Measurements from ENCODE around the gene KCNQ5.
"Not testable (repeated sequence)": the region's sequence is repeated elsewhere in the genome, so short reads cannot be mapped to it uniquely, and the experiment has no call there.

KCNQ5 gene

GRCh38 chr6:72894091-72894490, 272.2 kb downstream of the KCNQ5 start:
- peaks cover 0 to 4% (median 0%) of the 10 kb centered on the region in 5 donors for H3K9me3 ChIP-seq (ENCODE audit: control insufficient read depth in 5 of 5, low read length in 5 of 5)
- H3K27ac ChIP-seq (ENCODE audit: low read depth, low read length): no peak overlapping the region
- H3K36me3 ChIP-seq (ENCODE audit: control insufficient read depth in 5 of 5, insufficient read depth in 5 of 5, low read length in 5 of 5): no peaks in the 10 kb centered on the region
- H3K27me3 ChIP-seq (ENCODE audit: control insufficient read depth in 5 of 5, insufficient read depth in 4 of 5, low read length in 5 of 5): no peaks in the 10 kb centered on the region
- no peak overlapping the region for H3K4me3 ChIP-seq (ENCODE audit: low read depth in 1 of 5, low read length in 5 of 5)
- H3K9ac ChIP-seq (ENCODE audit: low read length in 5 of 5): no peak overlapping the region
- no peaks in the 10 kb centered on the region for H3K4me1 ChIP-seq (ENCODE audit: control insufficient read depth in 5 of 5, insufficient read depth in 5 of 5, low read length in 5 of 5)

- not testable (repeated sequence) for H3K4me1 ChIP-seq (ENCODE audit: control insufficient read depth in 5 of 5, insufficient read depth in 5 of 5, low read length in 5 of 5); H3K36me3 ChIP-seq (ENCODE audit: control insufficient read depth in 5 of 5, insufficient read depth in 5 of 5, low read length in 5 of 5); H3K9me3 ChIP-seq (ENCODE audit: control insufficient read depth in 5 of 5, low read length in 5 of 5); H3K27me3 ChIP-seq (ENCODE audit: control insufficient read depth in 5 of 5, insufficient read depth in 4 of 5, low read length in 5 of 5); H3K27ac ChIP-seq (ENCODE audit: low read depth, low read length); H3K9ac ChIP-seq (ENCODE audit: low read length in 5 of 5); H3K4me3 ChIP-seq (ENCODE audit: low read depth in 1 of 5, low read length in 5 of 5)
Observed at GRCh38 chr6:72898313-72898712, 276.4 kb downstream of the KCNQ5 start.

- Histone ChIP-seq H3K27me3 (ENCODE audit: control insufficient read depth in 5 of 5, insufficient read depth in 4 of 5, low read length in 5 of 5) (no peaks in the 10 kb centered on the region), H3K4me1 (ENCODE audit: control insufficient read depth in 5 of 5, insufficient read depth in 5 of 5, low read length in 5 of 5) (no peaks in the 10 kb centered on the region), H3K9ac (ENCODE audit: low read length in 5 of 5) (no peak overlapping the region), H3K4me3 (ENCODE audit: low read depth in 1 of 5, low read length in 5 of 5) (no peak overlapping the region), H3K27ac (ENCODE audit: low read depth, low read length) (no peak overlapping the region), H3K36me3 (ENCODE audit: control insufficient read depth in 5 of 5, insufficient read depth in 5 of 5, low read length in 5 of 5) (no peaks in the 10 kb centered on the region), H3K9me3 (ENCODE audit: control insufficient read depth in 5 of 5, low read length in 5 of 5) (no peaks in the 10 kb centered on the region)
Observed at GRCh38 chr6:72905705-72906478, 284.0 kb downstream of the KCNQ5 start.

GRCh38 chr6:72911463-72912155, 289.7 kb downstream of the KCNQ5 start:
- H3K4me1 ChIP-seq (ENCODE audit: control insufficient read depth in 5 of 5, insufficient read depth in 5 of 5, low read length in 5 of 5): no peaks in the 10 kb centered on the region
- no peaks in the 10 kb centered on the region for H3K27me3 ChIP-seq (ENCODE audit: control insufficient read depth in 5 of 5, insufficient read depth in 4 of 5, low read length in 5 of 5)
- H3K4me3 ChIP-seq (ENCODE audit: low read depth in 1 of 5, low read length in 5 of 5): no peak overlapping the region
- no peak overlapping the region for H3K9ac ChIP-seq (ENCODE audit: low read length in 5 of 5)
- H3K36me3 ChIP-seq (ENCODE audit: control insufficient read depth in 5 of 5, insufficient read depth in 5 of 5, low read length in 5 of 5): no peaks in the 10 kb centered on the region
- no peak overlapping the region for H3K27ac ChIP-seq (ENCODE audit: low read depth, low read length)
- H3K9me3 ChIP-seq (ENCODE audit: control insufficient read depth in 5 of 5, low read length in 5 of 5): no peaks in the 10 kb centered on the region

- H3K27ac ChIP-seq (ENCODE audit: low read depth, low read length): no peak overlapping the region
- H3K4me3 ChIP-seq (ENCODE audit: low read depth in 1 of 5, low read length in 5 of 5): no peak overlapping the region
- H3K9me3 ChIP-seq (ENCODE audit: control insufficient read depth in 5 of 5, low read length in 5 of 5): no peaks in the 10 kb centered on the region
- no peaks in the 10 kb centered on the region for H3K36me3 ChIP-seq (ENCODE audit: control insufficient read depth in 5 of 5, insufficient read depth in 5 of 5, low read length in 5 of 5)
- no peaks in the 10 kb centered on the region for H3K4me1 ChIP-seq (ENCODE audit: control insufficient read depth in 5 of 5, insufficient read depth in 5 of 5, low read length in 5 of 5)
- H3K9ac ChIP-seq (ENCODE audit: low read length in 5 of 5): no peak overlapping the region
- no peaks in the 10 kb centered on the region for H3K27me3 ChIP-seq (ENCODE audit: control insufficient read depth in 5 of 5, insufficient read depth in 4 of 5, low read length in 5 of 5)
Observed at GRCh38 chr6:72913797-72914196, 291.9 kb downstream of the KCNQ5 start.

GRCh38 chr6:72916298-72916697, 294.4 kb downstream of the KCNQ5 start:
- H3K4me3 ChIP-seq (ENCODE audit: low read depth in 1 of 5, low read length in 5 of 5): no peak overlapping the region
- no peaks in the 10 kb centered on the region for H3K36me3 ChIP-seq (ENCODE audit: control insufficient read depth in 5 of 5, insufficient read depth in 5 of 5, low read length in 5 of 5)
- no peaks in the 10 kb centered on the region for H3K9me3 ChIP-seq (ENCODE audit: control insufficient read depth in 5 of 5, low read length in 5 of 5)
- H3K9ac ChIP-seq (ENCODE audit: low read length in 5 of 5): no peak overlapping the region
- no peak overlapping the region for H3K27ac ChIP-seq (ENCODE audit: low read depth, low read length)
- no peaks in the 10 kb centered on the region for H3K4me1 ChIP-seq (ENCODE audit: control insufficient read depth in 5 of 5, insufficient read depth in 5 of 5, low read length in 5 of 5)
- H3K27me3 ChIP-seq (ENCODE audit: control insufficient read depth in 5 of 5, insufficient read depth in 4 of 5, low read length in 5 of 5): no peaks in the 10 kb centered on the region

- no peak overlapping the region for H3K9ac ChIP-seq (ENCODE audit: low read length in 5 of 5)
- no peak overlapping the region for H3K27ac ChIP-seq (ENCODE audit: low read depth, low read length)
- no peaks in the 10 kb centered on the region for H3K27me3 ChIP-seq (ENCODE audit: control insufficient read depth in 5 of 5, insufficient read depth in 4 of 5, low read length in 5 of 5)
- no peak overlapping the region for H3K4me3 ChIP-seq (ENCODE audit: low read depth in 1 of 5, low read length in 5 of 5)
- no peaks in the 10 kb centered on the region for H3K4me1 ChIP-seq (ENCODE audit: control insufficient read depth in 5 of 5, insufficient read depth in 5 of 5, low read length in 5 of 5)
- H3K36me3 ChIP-seq (ENCODE audit: control insufficient read depth in 5 of 5, insufficient read depth in 5 of 5, low read length in 5 of 5): no peaks in the 10 kb centered on the region
- H3K9me3 ChIP-seq (ENCODE audit: control insufficient read depth in 5 of 5, low read length in 5 of 5): no peaks in the 10 kb centered on the region
Observed at GRCh38 chr6:72916906-72917305, 295.0 kb downstream of the KCNQ5 start.

- Histone ChIP-seq H3K4me3 (ENCODE audit: low read depth in 1 of 5, low read length in 5 of 5) (no peak overlapping the region), H3K4me1 (ENCODE audit: control insufficient read depth in 5 of 5, insufficient read depth in 5 of 5, low read length in 5 of 5) (no peaks in the 10 kb centered on the region), H3K27ac (ENCODE audit: low read depth, low read length) (no peak overlapping the region), H3K27me3 (ENCODE audit: control insufficient read depth in 5 of 5, insufficient read depth in 4 of 5, low read length in 5 of 5) (no peaks in the 10 kb centered on the region), H3K9ac (ENCODE audit: low read length in 5 of 5) (no peak overlapping the region), H3K9me3 (ENCODE audit: control insufficient read depth in 5 of 5, low read length in 5 of 5) (no peaks in the 10 kb centered on the region), H3K36me3 (ENCODE audit: control insufficient read depth in 5 of 5, insufficient read depth in 5 of 5, low read length in 5 of 5) (no peaks in the 10 kb centered on the region)
Observed at GRCh38 chr6:72922401-72922800, 300.5 kb downstream of the KCNQ5 start.

GRCh38 chr6:72925136-72925535, 303.3 kb downstream of the KCNQ5 start:
- H3K27me3 ChIP-seq (ENCODE audit: control insufficient read depth in 5 of 5, insufficient read depth in 4 of 5, low read length in 5 of 5): no peaks in the 10 kb centered on the region
- H3K4me3 ChIP-seq (ENCODE audit: low read depth in 1 of 5, low read length in 5 of 5): no peak overlapping the region
- no peaks in the 10 kb centered on the region for H3K9me3 ChIP-seq (ENCODE audit: control insufficient read depth in 5 of 5, low read length in 5 of 5)
- H3K36me3 ChIP-seq (ENCODE audit: control insufficient read depth in 5 of 5, insufficient read depth in 5 of 5, low read length in 5 of 5): no peaks in the 10 kb centered on the region
- no peak overlapping the region for H3K9ac ChIP-seq (ENCODE audit: low read length in 5 of 5)
- H3K27ac ChIP-seq (ENCODE audit: low read depth, low read length): no peak overlapping the region
- no peaks in the 10 kb centered on the region for H3K4me1 ChIP-seq (ENCODE audit: control insufficient read depth in 5 of 5, insufficient read depth in 5 of 5, low read length in 5 of 5)

- Histone ChIP-seq H3K4me3 (ENCODE audit: low read depth in 1 of 5, low read length in 5 of 5) (no peak overlapping the region), H3K36me3 (ENCODE audit: control insufficient read depth in 5 of 5, insufficient read depth in 5 of 5, low read length in 5 of 5) (no peaks in the 10 kb centered on the region), H3K9ac (ENCODE audit: low read length in 5 of 5) (no peak overlapping the region), H3K27ac (ENCODE audit: low read depth, low read length) (no peak overlapping the region), H3K4me1 (ENCODE audit: control insufficient read depth in 5 of 5, insufficient read depth in 5 of 5, low read length in 5 of 5) (no peaks in the 10 kb centered on the region), H3K27me3 (ENCODE audit: control insufficient read depth in 5 of 5, insufficient read depth in 4 of 5, low read length in 5 of 5) (no peaks in the 10 kb centered on the region), H3K9me3 (ENCODE audit: control insufficient read depth in 5 of 5, low read length in 5 of 5) (no peaks in the 10 kb centered on the region)
Observed at GRCh38 chr6:72930556-72931132, 308.8 kb downstream of the KCNQ5 start.

All from subcutaneous abdominal adipose tissue (tissue), 5 donors.